ENCODE data around the gene CDKN2B. TPM values are rescaled to one million over a fixed set of nuclear protein-coding genes. Genes with fewer than 3 reads are reported as not detected.

The CDKN2B gene
- total RNA-seq, 2 donors from 2014 or later = 4.5 to 11.4 TPM

DNA sequence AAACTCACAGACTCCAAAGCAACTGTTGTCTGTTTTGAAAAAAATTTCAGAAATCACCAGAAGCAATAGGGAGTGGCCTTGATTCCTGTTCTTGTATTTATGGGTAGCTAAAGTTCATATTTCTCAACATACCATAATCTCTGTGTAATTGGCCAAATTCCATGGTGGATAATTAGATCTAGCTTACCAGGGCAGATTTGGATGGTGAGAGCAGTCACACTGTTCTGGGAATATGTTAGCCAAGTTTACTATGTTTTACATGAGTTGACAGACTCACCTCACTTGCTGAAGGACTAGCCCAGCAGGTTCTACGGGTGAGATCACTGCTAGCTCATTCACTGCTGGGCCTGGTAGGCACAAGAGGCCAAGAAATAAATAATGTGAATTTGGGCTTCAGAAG, 32.7 kb upstream of the CDKN2B start:
- Mint-ChIP-seq H3K27me3 (ENCODE audit: insufficient read depth) (peaks cover 5% of the 10 kb centered on the region), H3K4me3 (no peak overlapping the region), H3K36me3 (ENCODE audit: low read depth) (no peaks in the 10 kb centered on the region), H3K27ac (no peak overlapping the region), H3K9me3 (no peaks in the 10 kb centered on the region), H3K4me1 (no peaks in the 10 kb centered on the region)
- no peaks in the 10 kb centered on the region for H3K9me3 ChIP-seq (ENCODE audit: control insufficient read depth, low read length)
- no peak overlapping the region for H3K9ac ChIP-seq (ENCODE audit: extremely low read depth, low read length, poor library complexity, severe bottlenecking)
- 68 to 83% methylated on average over 1 of the region's 1 CpG for WGBS, 2 experiments (ENCODE audit: insufficient coverage in 1 of 2, insufficient read length in 1 of 2)
- no peak overlapping the region for H3K4me3 ChIP-seq (ENCODE audit: low read length)
- H3K4me1 ChIP-seq (ENCODE audit: control insufficient read depth, insufficient read depth, low read length) = no peaks in the 10 kb centered on the region
- no peaks in the 10 kb centered on the region for H3K27me3 ChIP-seq (ENCODE audit: control insufficient read depth, insufficient read depth, low read length, poor library complexity, severe bottlenecking)
- TF ChIP-seq, protein P1, sequence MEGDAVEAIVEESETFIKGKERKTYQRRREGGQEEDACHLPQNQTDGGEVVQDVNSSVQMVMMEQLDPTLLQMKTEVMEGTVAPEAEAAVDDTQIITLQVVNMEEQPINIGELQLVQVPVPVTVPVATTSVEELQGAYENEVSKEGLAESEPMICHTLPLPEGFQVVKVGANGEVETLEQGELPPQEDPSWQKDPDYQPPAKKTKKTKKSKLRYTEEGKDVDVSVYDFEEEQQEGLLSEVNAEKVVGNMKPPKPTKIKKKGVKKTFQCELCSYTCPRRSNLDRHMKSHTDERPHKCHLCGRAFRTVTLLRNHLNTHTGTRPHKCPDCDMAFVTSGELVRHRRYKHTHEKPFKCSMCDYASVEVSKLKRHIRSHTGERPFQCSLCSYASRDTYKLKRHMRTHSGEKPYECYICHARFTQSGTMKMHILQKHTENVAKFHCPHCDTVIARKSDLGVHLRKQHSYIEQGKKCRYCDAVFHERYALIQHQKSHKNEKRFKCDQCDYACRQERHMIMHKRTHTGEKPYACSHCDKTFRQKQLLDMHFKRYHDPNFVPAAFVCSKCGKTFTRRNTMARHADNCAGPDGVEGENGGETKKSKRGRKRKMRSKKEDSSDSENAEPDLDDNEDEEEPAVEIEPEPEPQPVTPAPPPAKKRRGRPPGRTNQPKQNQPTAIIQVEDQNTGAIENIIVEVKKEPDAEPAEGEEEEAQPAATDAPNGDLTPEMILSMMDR (conservative IDR thresholded peaks at IDR 0.05) = no peak
- no peaks in the 10 kb centered on the region for H3K36me3 ChIP-seq (ENCODE audit: control insufficient read depth, insufficient read depth, low read length)
- no peak overlapping the region for H3K27ac ChIP-seq (ENCODE audit: low read depth, low read length)
- no peak for DNase-seq

- no peak overlapping the region for H3K9ac ChIP-seq (ENCODE audit: extremely low read depth, low read length, poor library complexity, severe bottlenecking)
- no peaks in the 10 kb centered on the region for H3K9me3 ChIP-seq (ENCODE audit: control insufficient read depth, low read length)
- no peaks in the 10 kb centered on the region for H3K27me3 ChIP-seq (ENCODE audit: control insufficient read depth, insufficient read depth, low read length, poor library complexity, severe bottlenecking)
- 87% methylated on average over 1 of the region's 1 CpG; no CpG with 5 or more reads in 1 of the 2 experiments for WGBS, 2 experiments (ENCODE audit: insufficient coverage in 1 of 2, insufficient read length in 1 of 2)
- Mint-ChIP-seq H3K4me1 (no peaks in the 10 kb centered on the region), H3K27ac (no peak overlapping the region), H3K4me3 (no peak overlapping the region), H3K9me3 (no peaks in the 10 kb centered on the region), H3K27me3 (ENCODE audit: insufficient read depth) (peaks cover 5% of the 10 kb centered on the region), H3K36me3 (ENCODE audit: low read depth) (no peaks in the 10 kb centered on the region)
- H3K4me3 ChIP-seq (ENCODE audit: low read length) = no peak overlapping the region
- TF ChIP-seq, protein P1 (conservative IDR thresholded peaks at IDR 0.05) = no peak
- H3K27ac ChIP-seq (ENCODE audit: low read depth, low read length) = no peak overlapping the region
- H3K36me3 ChIP-seq (ENCODE audit: control insufficient read depth, insufficient read depth, low read length) = no peaks in the 10 kb centered on the region
- H3K4me1 ChIP-seq (ENCODE audit: control insufficient read depth, insufficient read depth, low read length) = no peaks in the 10 kb centered on the region
- no peak for DNase-seq
Measured at GRCh38 chr9:22041344-22041743, 32.2 kb upstream of the CDKN2B start.

DNA sequence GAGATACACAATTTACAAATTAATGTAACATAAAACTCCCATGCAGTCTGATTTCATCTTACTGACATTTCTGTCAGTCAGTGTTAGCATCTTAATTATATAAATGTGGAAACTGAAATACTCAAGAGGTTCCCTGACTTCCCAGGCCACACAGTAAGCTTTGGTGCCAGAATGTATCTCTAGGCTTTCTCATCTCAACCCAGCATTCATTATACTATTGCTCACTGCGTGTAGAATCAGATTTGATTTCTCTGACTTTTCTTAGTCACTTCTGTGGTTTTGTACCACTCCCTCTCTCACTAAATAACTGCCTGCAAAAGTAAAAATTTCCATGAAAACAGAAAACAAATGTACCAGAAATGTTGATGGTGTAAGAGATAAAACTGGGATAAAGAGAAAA, 31.7 kb upstream of the CDKN2B start:
- TF ChIP-seq, protein P1 (conservative IDR thresholded peaks at IDR 0.05) = no peak
- H3K9ac ChIP-seq (ENCODE audit: extremely low read depth, low read length, poor library complexity, severe bottlenecking) = no peak overlapping the region

More for the DNA sequence above, 31.7 kb upstream of the CDKN2B start:
- no peaks in the 10 kb centered on the region for H3K36me3 Mint-ChIP-seq (ENCODE audit: low read depth)
- H3K9me3 Mint-ChIP-seq = no peaks in the 10 kb centered on the region
- no peaks in the 10 kb centered on the region for H3K27me3 ChIP-seq (ENCODE audit: control insufficient read depth, insufficient read depth, low read length, poor library complexity, severe bottlenecking)
- H3K4me1 Mint-ChIP-seq = no peaks in the 10 kb centered on the region
- H3K36me3 ChIP-seq (ENCODE audit: control insufficient read depth, insufficient read depth, low read length) = no peaks in the 10 kb centered on the region
- 67 to 84% methylated on average over 1 of the region's 1 CpG for WGBS, 2 experiments (ENCODE audit: insufficient coverage in 1 of 2, insufficient read length in 1 of 2)
- no peak overlapping the region for H3K4me3 ChIP-seq (ENCODE audit: low read length)
- H3K27me3 Mint-ChIP-seq (ENCODE audit: insufficient read depth) = peaks cover 3% of the 10 kb centered on the region
- H3K27ac Mint-ChIP-seq = no peak overlapping the region
- DNase-seq = no peak
- no peak overlapping the region for H3K4me3 Mint-ChIP-seq
- H3K27ac ChIP-seq (ENCODE audit: low read depth, low read length) = no peak overlapping the region
- H3K4me1 ChIP-seq (ENCODE audit: control insufficient read depth, insufficient read depth, low read length) = no peaks in the 10 kb centered on the region
- no peaks in the 10 kb centered on the region for H3K9me3 ChIP-seq (ENCODE audit: control insufficient read depth, low read length)

Measured in endodermal cell (in vitro differentiated cells).